KMS-11 (cell line): ENCODE results near the gene LRRC45.

Source experiments
- H2AFZ ChIP-seq: fragments of 200-600 bp; sonication (generic); 2 replicates; pipeline ENCODE4 v1.6.1; 2016; ENCODE audit warnings: antibody characterized with exemption, mixed run types, low read depth
- H3K27ac ChIP-seq: fragments of 200-600 bp; sonication (generic); 2 replicates; pipeline ENCODE4 v1.6.1; 2016; ENCODE audit warnings: mild to moderate bottlenecking, mixed run types
- H3K27me3 ChIP-seq: fragments of 200-600 bp; sonication (generic); 2 replicates; pipeline ENCODE4 v1.6.1; 2017; ENCODE audit warnings: mild to moderate bottlenecking, low read depth, mixed run types, moderate library complexity; ENCODE audit not compliant: insufficient read depth
- H3K36me3 ChIP-seq: fragments of 200-600 bp; sonication (generic); 2 replicates; pipeline ENCODE4 v1.6.1; 2017; ENCODE audit warnings: mild to moderate bottlenecking, mixed run types; ENCODE audit not compliant: insufficient read depth
- H3K4me1 ChIP-seq: fragments of 200-600 bp; sonication (generic); 2 replicates; pipeline ENCODE4 v1.6.1; 2016; ENCODE audit warnings: mild to moderate bottlenecking, low read depth, mixed run types; ENCODE audit not compliant: poor library complexity, severe bottlenecking
- H3K4me2 ChIP-seq: fragments of 200-600 bp; sonication (generic); 2 replicates; pipeline ENCODE4 v1.7.0; 2016; ENCODE audit warnings: mild to moderate bottlenecking, mixed run types
- H3K4me3 ChIP-seq: fragments of 200-600 bp; sonication (generic); IDR thresholded peaks from 2 replicates; pipeline ENCODE4 v1.6.1; 2017; ENCODE audit warnings: low read depth, low read length, mixed read lengths; ENCODE audit not compliant: insufficient read depth
- H3K79me2 ChIP-seq: fragments of 200-600 bp; sonication (generic); 2 replicates; pipeline ENCODE4 v1.6.1; 2016; ENCODE audit warnings: low read depth, mixed run types; ENCODE audit not compliant: insufficient read depth
- H3K9ac ChIP-seq: fragments of 200-600 bp; sonication (generic); 2 replicates; pipeline ENCODE4 v1.6.1; 2016; ENCODE audit warnings: mild to moderate bottlenecking, mixed run types
- H4K20me1 ChIP-seq: fragments of 200-600 bp; sonication (generic); 2 replicates; pipeline ENCODE4 v1.6.1; 2016; ENCODE audit warnings: mild to moderate bottlenecking, mixed run types; ENCODE audit not compliant: insufficient read depth
- CTCF ChIP-seq: fragments of 200-600 bp; sonication (generic); conservative IDR thresholded peaks from 2 replicates; pipeline ENCODE4 v1.6.1; 2017; ENCODE audit warnings: low read depth, mild to moderate bottlenecking, antibody characterized with exemption, low read length, moderate library complexity, mixed read lengths

LRRC45 gene

GRCh38 chr17:82076018-82076784 lies 53.1 kb downstream of the LRRC45 start:
- Histone ChIP-seq H4K20me1 (no peaks in the 10 kb centered on the region), H3K4me1 (no peaks in the 10 kb centered on the region), H3K36me3 (peaks cover 7% of the 10 kb centered on the region; the same call in 1 of the 2 replicates), H3K27ac (no peak overlapping the region), H3K27me3 (no peaks in the 10 kb centered on the region; the same call in 1 of the 2 replicates), H3K79me2 (no peaks in the 10 kb centered on the region), H3K9ac (no peak overlapping the region), H3K4me2 (no peak overlapping the region), H2AFZ (no peak overlapping the region), H3K4me3 (no peak overlapping the region)
- TF ChIP-seq CTCF: no peak

- Histone ChIP-seq H3K27ac (no peak overlapping the region), H3K27me3 (no peaks in the 10 kb centered on the region), H3K36me3 (peaks cover 7% of the 10 kb centered on the region; the same call in 1 of the 2 replicates), H2AFZ (no peak overlapping the region), H3K4me1 (no peaks in the 10 kb centered on the region), H3K4me2 (no peak overlapping the region), H4K20me1 (no peaks in the 10 kb centered on the region), H3K79me2 (no peaks in the 10 kb centered on the region), H3K9ac (no peak overlapping the region), H3K4me3 (no peak overlapping the region)
- no peak for TF ChIP-seq CTCF
Measured at GRCh38 chr17:82076785-82077591, 53.9 kb downstream of the LRRC45 start.

GRCh38 chr17:82077617-82078358 lies 54.7 kb downstream of the LRRC45 start:
- Histone ChIP-seq H3K27ac (no peak overlapping the region), H3K9ac (no peak overlapping the region), H3K4me2 (no peak overlapping the region), H3K79me2 (no peaks in the 10 kb centered on the region), H3K27me3 (no peaks in the 10 kb centered on the region), H3K4me1 (no peaks in the 10 kb centered on the region), H4K20me1 (no peaks in the 10 kb centered on the region), H3K36me3 (peaks cover 7% of the 10 kb centered on the region; the same call in 1 of the 2 replicates), H2AFZ (no peak overlapping the region), H3K4me3 (no peak overlapping the region)
- no peak for TF ChIP-seq CTCF

GRCh38 chr17:82078433-82078832 lies 55.3 kb downstream of the LRRC45 start:
- Histone ChIP-seq H3K4me3 (no peak overlapping the region), H3K27ac (no peak overlapping the region), H3K27me3 (no peaks in the 10 kb centered on the region), H3K4me2 (no peak overlapping the region), H3K9ac (no peak overlapping the region), H2AFZ (no peak overlapping the region), H4K20me1 (no peaks in the 10 kb centered on the region), H3K79me2 (no peaks in the 10 kb centered on the region), H3K4me1 (no peaks in the 10 kb centered on the region), H3K36me3 (peaks cover 11% of the 10 kb centered on the region; the same call in 1 of the 2 replicates)
- TF ChIP-seq CTCF: no peak
